ENCODE measurements around the gene PRSS53.

DNA sequence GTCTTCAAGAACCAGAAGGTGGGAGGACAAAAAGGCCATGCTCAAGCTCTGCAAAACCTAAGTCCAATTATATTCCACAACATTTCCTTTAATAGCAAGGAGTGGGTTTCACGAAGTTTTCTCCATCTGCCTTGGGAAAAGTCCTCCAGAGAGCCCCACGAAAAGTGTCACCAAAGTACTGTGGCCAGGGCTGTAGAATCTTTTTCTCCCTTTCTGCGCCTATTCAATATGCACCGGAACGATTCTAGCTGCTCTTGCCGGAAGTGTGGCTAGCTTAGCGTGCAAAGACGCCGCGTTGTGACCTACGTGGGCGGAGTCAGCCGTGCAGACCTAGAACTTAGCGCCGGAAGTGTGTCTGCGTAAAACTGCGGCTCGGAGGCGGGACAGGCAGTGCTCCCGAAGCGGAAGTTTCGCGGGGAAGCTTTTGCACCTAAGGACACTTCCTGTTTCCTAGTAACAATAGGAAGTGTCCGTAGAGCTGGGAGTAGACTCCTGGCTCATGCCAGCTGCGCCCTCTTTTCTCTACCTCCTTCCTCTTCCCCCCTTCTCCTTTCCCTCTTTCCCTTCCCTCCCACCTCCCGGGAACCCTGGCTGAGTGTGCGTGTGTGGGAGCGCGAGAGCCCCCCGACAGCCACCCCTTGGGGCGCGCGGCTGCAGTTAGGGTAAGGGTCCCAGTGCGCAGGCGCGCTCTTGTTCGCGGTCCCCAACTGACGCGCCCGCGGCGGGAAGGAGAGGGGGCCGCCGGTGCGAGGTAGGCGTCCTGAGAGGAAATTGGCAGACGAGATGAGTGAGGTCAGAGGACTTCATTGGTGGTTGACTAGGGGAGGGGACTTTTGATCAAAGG lies 14.6 kb downstream of the PRSS53 start, which contains the start of the genes ZNF646 and ZNF668:
- TF ChIP-seq, protein P1, sequence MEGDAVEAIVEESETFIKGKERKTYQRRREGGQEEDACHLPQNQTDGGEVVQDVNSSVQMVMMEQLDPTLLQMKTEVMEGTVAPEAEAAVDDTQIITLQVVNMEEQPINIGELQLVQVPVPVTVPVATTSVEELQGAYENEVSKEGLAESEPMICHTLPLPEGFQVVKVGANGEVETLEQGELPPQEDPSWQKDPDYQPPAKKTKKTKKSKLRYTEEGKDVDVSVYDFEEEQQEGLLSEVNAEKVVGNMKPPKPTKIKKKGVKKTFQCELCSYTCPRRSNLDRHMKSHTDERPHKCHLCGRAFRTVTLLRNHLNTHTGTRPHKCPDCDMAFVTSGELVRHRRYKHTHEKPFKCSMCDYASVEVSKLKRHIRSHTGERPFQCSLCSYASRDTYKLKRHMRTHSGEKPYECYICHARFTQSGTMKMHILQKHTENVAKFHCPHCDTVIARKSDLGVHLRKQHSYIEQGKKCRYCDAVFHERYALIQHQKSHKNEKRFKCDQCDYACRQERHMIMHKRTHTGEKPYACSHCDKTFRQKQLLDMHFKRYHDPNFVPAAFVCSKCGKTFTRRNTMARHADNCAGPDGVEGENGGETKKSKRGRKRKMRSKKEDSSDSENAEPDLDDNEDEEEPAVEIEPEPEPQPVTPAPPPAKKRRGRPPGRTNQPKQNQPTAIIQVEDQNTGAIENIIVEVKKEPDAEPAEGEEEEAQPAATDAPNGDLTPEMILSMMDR (IDR thresholded peaks at IDR 0.05): no peak
- TF ChIP-seq POLR2A (IDR thresholded peaks at IDR 0.05): no peak

Measured in lower leg skin (tissue), 3 donors.